K562 (cell line): ENCODE data around the gene LILRA6. TPM values are rescaled to one million over a fixed set of nuclear protein-coding genes. Genes with fewer than 3 reads are reported as not detected.

Experiments used
- PCBP1 ChIP-seq: fragments of 200-400 bp; formaldehyde crosslinking; IDR thresholded peaks from 2 replicates; pipeline ENCODE4 v1.6.1; 2018; ENCODE audit warnings: mild to moderate bottlenecking, low read depth, low read length; ENCODE audit not compliant: poor library complexity, severe bottlenecking
- PYGO2 ChIP-seq: fragments of 450-650 bp; IDR thresholded peaks from 2 replicates; pipeline ENCODE4 v1.6.1; 2016; ENCODE audit warnings: mild to moderate bottlenecking, missing genetic modification characterization, moderate library complexity, missing compliant biosample characterization
- SMAD3 ChIP-seq: fragments of 450-650 bp; formaldehyde crosslinking; conservative IDR thresholded peaks from 2 replicates; pipeline ENCODE4 v1.4.0; 2020; ENCODE audit warnings: mild to moderate bottlenecking
- ZNF318 ChIP-seq, 2 experiments: fragments of 450-650 bp; IDR thresholded peaks; 2 replicates each; pipeline ENCODE4 v1.6.1; 2016; ENCODE audit warnings: mild to moderate bottlenecking in 2 of 2, borderline replicate concordance in 1 of 2, low read depth in 1 of 2, moderate library complexity in 1 of 2
- polyA plus RNA-seq, 8 experiments: library from polyadenylated mRNA; depleted of rRNA in 4 of 8; stranded (reverse) in 5 of 8; unstranded in 3 of 8; fragments of >200 nt; fragmentation: Nextera tagmentation in 2 of 8; fragmentation: Illumina TruSeq in 1 of 8; extraction: Ambion mirVana in 2 of 8; extraction: Trizol in 1 of 8; gene quantifications; 2 replicates each; pipeline versions ENCODE4 v1.2.1 to v1.2.3, GENCODE V29; 2011 to 2014; ENCODE audit warnings: inconsistent platforms in 1 of 8, missing spikeins in 1 of 8
- total RNA-seq, 7 experiments: library from RNA; depleted of rRNA in 6 of 7; stranded (reverse); fragments of >200 nt in 6 of 7; fragmentation: Illumina TruSeq in 2 of 7; extraction: Trizol in 2 of 7; gene quantifications; 2 replicates each; pipeline versions ENCODE4 v1.2.1 to v1.2.3, GENCODE V29; 2011 to 2021; ENCODE audit warnings: low replicate concordance in 1 of 7

Gene LILRA6
- total and polyA plus RNA-seq, 9 of the 15 experiments (the other 6 are each of a cell fraction or from before 2014, with no cell fraction given), result 0.03 TPM; not detected in 8

- TF ChIP-seq ZNF318 (IDR thresholded peaks at IDR 0.05; ENCODE audit: borderline replicate concordance in 1 of 2, low read depth in 1 of 2), result no peak
- no peak for TF ChIP-seq PYGO2 (tag)
- no peak for TF ChIP-seq SMAD3
- no peak for TF ChIP-seq PCBP1
- TF ChIP-seq, all 486 proteins: peak for 0
These were observed 43.2 kb downstream of the LILRA6 start (continued) for GRCh38 chr19:54199401-54199800.
